Pancreas (tissue), 10 donors: Measurements from ENCODE around the gene ANTXR2. TPM values are rescaled to one million over a fixed set of nuclear protein-coding genes. Genes with fewer than 3 reads are reported as not detected.
A peak's percentile ranks its signal among the peaks of the same experiment; 100 is the strongest.

Source experiments
- ATAC-seq, 4 donors: fragments of 200-7000 bp; cut with Tn5 transposase; one replicate each; pipeline versions ENCODE4 v1.8.0 to v1.9.1; 2020; ENCODE audit warnings: mild to moderate bottlenecking in 4 of 4, moderate library complexity in 4 of 4
- DNase-seq, 6 donors: peaks; one replicate each; pipeline ENCODE4 v3.0.0-alpha.2; 2020
- FAIRE-seq: peaks from 2 replicates; lab custom pipeline; 2012; peaks lifted over from hg19 to GRCh38; lab: Jason Lieb, UNC
- H3K27ac ChIP-seq, 4 donors: fragments of 200-600 bp; sonication (generic); 1 replicate in 3 of 4; 2 replicates in 1 of 4; pipeline versions ENCODE4 v1.5.0 to v1.8.0; 2020
- H3K27me3 ChIP-seq, 4 donors: fragments of 200-600 bp; one replicate each; pipeline ENCODE4 v1.8.0; 2021
- H3K36me3 ChIP-seq, 3 donors: fragments of 200-600 bp; sonication (generic) in 1 of 3; one replicate each; pipeline versions ENCODE4 v1.5.0 to v1.8.0; 2020 to 2021
- H3K4me1 ChIP-seq, 3 donors: fragments of 200-600 bp; one replicate each; pipeline ENCODE4 v1.8.0; 2021
- H3K4me3 ChIP-seq, 4 donors: fragments of 200-600 bp; sonication (generic) in 2 of 4; one replicate each; pipeline versions ENCODE4 v1.5.0 to v1.8.0; 2020 to 2021
- H3K9me3 ChIP-seq, 4 donors: fragments of 200-600 bp; one replicate each; pipeline ENCODE4 v1.8.0; 2021
- WGBS, 2 donors: extraction: QIAGEN DNeasy Blood & Tissue Kit; methylation state at CpG; one replicate each; pipeline ENCODE4 v1.1.7; 2013; 5-methylcytosine and 5-hydroxymethylcytosine counted together
- intact Hi-C, 3 donors: fragments of 100-400 bp; cut with DNase I; formaldehyde crosslinking; loops; one replicate each; pipeline versions ENCODE4 v1.11.1 to v1.14.2; 2022
- polyA plus RNA-seq, 2 donors: library from polyadenylated mRNA; stranded (reverse); fragments of 200-250 nt; gene quantifications; one replicate each; pipeline ENCODE4 v1.2.3, GENCODE V29; 2013
- total RNA-seq, 6 donors: library from RNA; stranded (reverse); fragmentation: NEBNext Ultra II Directional in 4 of 6; extraction: Animal tissue kit (Norgen Biotek cat#: 25700) in 4 of 6; gene quantifications; one replicate each; pipeline versions ENCODE4 v1.2.1 to v1.2.4, GENCODE V29; 2021 to 2023
- TF ChIP-seq, protein P1 (sequence below), 4 donors: fragments of 200-600 bp; sonication (generic) in 3 of 4; IDR thresholded peaks; one replicate each; pipeline versions ENCODE4 v1.5.0 to v1.8.0; 2021; ENCODE audit warnings: antibody characterized with exemption in 4 of 4
- donor health status: healthy with polysubstance abuse.
- donor health status: DM: no; HTN: no; CAD: no; lungs with moderate emphysema.
- donor health status: DM: no; HTN: no; CAD: no.
- donor health status: control.
- donor health status: control.
- donor health status: Bipolar disorder and iron deficiency.
- donor health status: DM: yes; HTN: yes; CAD: no.
- donor health status: DM: no; HTN: no; CAD: no.
- donor health status: DM: no; HTN: no; CAD: no.
- donor health status: DM: yes; HTN: yes; CAD: no.

The ANTXR2 gene
- total and polyA plus RNA-seq, 8 donors, result 1.4 to 22.4 (median 4.6) TPM

DNA sequence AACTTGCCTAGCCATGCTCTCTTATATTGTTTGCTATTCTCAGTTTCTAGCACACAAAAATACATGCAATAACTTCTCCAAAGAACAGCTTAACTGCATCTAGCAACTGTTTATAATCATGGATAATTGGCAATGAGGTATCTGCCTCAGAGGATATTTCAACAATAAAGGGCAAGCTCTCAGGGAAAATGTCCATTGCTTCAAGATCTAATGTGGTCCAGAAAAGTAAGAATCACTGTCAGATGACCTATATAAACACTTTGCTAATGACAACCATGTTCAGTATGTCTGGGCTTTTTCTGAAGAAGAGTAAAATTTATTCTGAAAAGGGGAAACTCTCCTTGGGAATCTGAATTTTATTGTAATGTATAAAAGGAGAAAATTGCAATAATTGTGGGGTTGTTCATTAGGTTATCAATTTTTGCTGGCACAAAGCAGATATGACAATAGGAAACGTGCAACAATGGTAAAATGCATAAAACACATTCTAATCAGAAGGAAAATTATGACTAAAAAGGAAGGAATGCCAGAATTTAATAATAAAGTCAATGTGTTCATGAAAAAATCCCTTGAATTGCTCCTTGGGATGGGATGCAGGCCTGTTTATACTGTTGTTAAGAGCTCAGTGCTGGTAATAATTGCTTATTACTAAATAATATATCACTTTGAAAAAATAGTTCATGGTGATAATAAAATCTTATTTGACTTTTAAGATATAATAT is 90.3 kb downstream of the ANTXR2 start:
- no peak overlapping the region for H3K27ac ChIP-seq
- H3K4me3 ChIP-seq, result no peak overlapping the region

DNA sequence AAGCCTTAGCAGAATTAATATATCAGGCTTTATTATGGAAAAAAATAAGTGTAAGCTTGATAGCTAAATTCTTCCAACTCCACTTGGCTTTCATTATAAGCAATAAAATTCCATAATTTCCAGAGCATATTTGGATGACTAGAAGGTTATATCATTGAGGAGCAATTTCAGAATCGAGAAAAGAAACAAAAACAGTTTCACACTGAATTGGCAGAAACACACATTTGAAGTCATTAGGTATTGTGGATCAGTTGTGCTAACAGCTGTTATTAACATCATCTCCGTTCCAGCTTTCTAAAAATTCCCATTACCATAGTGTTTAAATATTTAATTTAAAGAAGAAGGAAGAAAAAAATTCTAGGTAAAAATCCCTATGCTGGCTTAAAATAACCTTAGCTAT is 92.6 kb downstream of the ANTXR2 start:
- Histone ChIP-seq H3K27ac (no peak overlapping the region), H3K4me1 (no peaks in the 10 kb centered on the region), H3K27me3 (no peaks in the 10 kb centered on the region), H3K4me3 (no peak overlapping the region), H3K36me3 (no peaks in the 10 kb centered on the region), H3K9me3 (no peaks in the 10 kb centered on the region)
- WGBS, 2 donors, result 79 to 88% methylated on average over 2 of the region's 2 CpGs
- ATAC-seq (no peak), DNase-seq (no peak), FAIRE-seq (no peak)
- intact Hi-C loops, result no loop called here
- TF ChIP-seq, protein P1, sequence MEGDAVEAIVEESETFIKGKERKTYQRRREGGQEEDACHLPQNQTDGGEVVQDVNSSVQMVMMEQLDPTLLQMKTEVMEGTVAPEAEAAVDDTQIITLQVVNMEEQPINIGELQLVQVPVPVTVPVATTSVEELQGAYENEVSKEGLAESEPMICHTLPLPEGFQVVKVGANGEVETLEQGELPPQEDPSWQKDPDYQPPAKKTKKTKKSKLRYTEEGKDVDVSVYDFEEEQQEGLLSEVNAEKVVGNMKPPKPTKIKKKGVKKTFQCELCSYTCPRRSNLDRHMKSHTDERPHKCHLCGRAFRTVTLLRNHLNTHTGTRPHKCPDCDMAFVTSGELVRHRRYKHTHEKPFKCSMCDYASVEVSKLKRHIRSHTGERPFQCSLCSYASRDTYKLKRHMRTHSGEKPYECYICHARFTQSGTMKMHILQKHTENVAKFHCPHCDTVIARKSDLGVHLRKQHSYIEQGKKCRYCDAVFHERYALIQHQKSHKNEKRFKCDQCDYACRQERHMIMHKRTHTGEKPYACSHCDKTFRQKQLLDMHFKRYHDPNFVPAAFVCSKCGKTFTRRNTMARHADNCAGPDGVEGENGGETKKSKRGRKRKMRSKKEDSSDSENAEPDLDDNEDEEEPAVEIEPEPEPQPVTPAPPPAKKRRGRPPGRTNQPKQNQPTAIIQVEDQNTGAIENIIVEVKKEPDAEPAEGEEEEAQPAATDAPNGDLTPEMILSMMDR (IDR thresholded peaks at IDR 0.05), result no peak

More for the DNA sequence above, 90.3 kb downstream of the ANTXR2 start:
- WGBS, 2 donors, result 72 to 86% methylated on average over 1 of the region's 1 CpG
- intact Hi-C loops, result no loop called here
- H3K27me3 ChIP-seq, result no peaks in the 10 kb centered on the region
- DNase-seq (no peak), ATAC-seq (no peak), FAIRE-seq (no peak)
- no peaks in the 10 kb centered on the region for H3K9me3 ChIP-seq
- H3K36me3 ChIP-seq, result no peaks in the 10 kb centered on the region
- no peaks in the 10 kb centered on the region for H3K4me1 ChIP-seq
- TF ChIP-seq, protein P1 (IDR thresholded peaks at IDR 0.05), result no peak

DNA sequence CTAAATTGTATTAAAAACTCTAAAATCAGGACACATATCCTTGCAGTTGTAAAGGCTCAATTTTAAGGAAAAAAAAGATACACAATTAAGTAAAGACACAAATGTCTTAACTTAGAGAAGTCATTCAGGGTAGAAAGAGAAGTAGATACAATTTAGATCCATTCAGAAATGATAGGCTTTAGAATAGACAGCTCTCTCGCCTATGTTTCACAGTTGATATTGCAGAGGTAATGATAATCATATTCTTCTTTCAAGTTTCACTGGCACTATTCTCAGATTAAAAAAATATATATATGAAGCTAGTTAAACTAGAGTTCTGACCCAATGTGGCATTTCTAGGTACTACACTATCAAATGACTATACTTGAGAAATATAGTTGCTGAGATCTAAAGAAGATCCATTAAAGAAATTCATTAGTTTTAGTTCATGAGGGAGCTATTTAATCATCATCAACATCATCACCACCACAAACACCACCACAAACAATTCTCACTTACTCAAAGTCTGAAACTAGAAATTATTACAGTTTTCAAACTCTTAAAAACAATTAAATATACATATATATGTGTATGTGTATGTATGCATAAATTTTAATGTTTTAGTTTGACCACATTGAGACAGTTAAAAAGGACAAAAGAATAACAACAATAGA is 93.1 kb downstream of the ANTXR2 start:
- DNase-seq (no peak), FAIRE-seq (peak; percentile 70)

DNA sequence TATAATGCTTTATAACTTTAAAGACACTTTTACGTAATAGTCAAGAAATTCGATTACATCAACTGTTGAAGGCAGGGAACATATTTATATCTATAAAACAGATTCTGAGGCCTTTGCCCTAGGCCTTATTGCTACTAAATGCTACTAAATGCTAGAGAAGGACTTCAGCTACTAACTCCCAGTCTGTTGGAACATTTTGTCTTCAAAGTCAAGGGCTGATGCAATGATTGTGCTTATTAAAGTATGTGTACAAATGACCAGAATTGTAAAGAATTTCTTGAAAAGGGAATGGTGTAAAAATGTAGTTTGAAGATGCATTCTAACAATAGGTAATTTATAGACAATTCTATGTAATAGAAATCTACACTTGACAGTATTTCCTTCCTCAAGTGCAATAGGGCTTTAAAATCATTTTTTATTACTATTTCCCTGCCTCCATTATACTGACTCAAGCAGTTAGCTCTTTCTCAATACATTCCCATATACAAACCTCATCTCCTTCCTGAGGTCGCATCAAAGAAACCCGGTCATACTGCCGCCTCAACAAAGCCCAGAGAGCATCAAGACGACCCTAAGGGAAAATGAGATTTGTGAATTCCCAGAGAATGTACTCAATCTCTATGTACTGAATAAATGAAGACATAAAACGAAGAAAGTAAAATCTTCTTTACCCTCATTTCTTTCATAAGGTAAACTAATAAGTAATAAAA is 95.7 kb downstream of the ANTXR2 start:
- Histone ChIP-seq H3K4me1 (no peaks in the 10 kb centered on the region), H3K27me3 (no peaks in the 10 kb centered on the region), H3K27ac (no peak overlapping the region), H3K36me3 (no peaks in the 10 kb centered on the region), H3K4me3 (no peak overlapping the region), H3K9me3 (no peaks in the 10 kb centered on the region)
- ATAC-seq, result no peak
- TF ChIP-seq, protein P1 (IDR thresholded peaks at IDR 0.05), result no peak
- no peak for DNase-seq
- intact Hi-C loops, result no loop called here
- 93 to 94% methylated on average over 7 of the region's 7 CpGs for WGBS, 2 donors
- no peak for FAIRE-seq

More for the DNA sequence above, 93.1 kb downstream of the ANTXR2 start:
- WGBS, 2 donors, result 95 to 97% methylated on average over 1 of the region's 1 CpG
- ATAC-seq, result no peak
- H3K36me3 ChIP-seq, result no peaks in the 10 kb centered on the region
- no peaks in the 10 kb centered on the region for H3K9me3 ChIP-seq
- H3K4me1 ChIP-seq, result no peaks in the 10 kb centered on the region
- no peak overlapping the region for H3K4me3 ChIP-seq
- intact Hi-C loops, result no loop called here
- TF ChIP-seq, protein P1 (IDR thresholded peaks at IDR 0.05), result no peak
- no peaks in the 10 kb centered on the region for H3K27me3 ChIP-seq
- H3K27ac ChIP-seq, result no peak overlapping the region
